Posterior cingulate gyrus (tissue), 11 donors: Measurements from ENCODE around the gene NR1D1.
A peak's percentile ranks its signal among the peaks of the same experiment; 100 is the strongest.

Source experiments
- DNase-seq, 10 donors: peaks; one replicate each; pipeline versions ENCODE4 v3.0.0 to v3.0.0-alpha.2; 2020 to 2021; ENCODE audit warnings: mixed read lengths in 3 of 10
- intact Hi-C: fragments of 100-400 bp; cut with DNase I; formaldehyde crosslinking; loops from one replicate; pipeline ENCODE4 v1.15.1; 2023

NR1D1 gene

DNA sequence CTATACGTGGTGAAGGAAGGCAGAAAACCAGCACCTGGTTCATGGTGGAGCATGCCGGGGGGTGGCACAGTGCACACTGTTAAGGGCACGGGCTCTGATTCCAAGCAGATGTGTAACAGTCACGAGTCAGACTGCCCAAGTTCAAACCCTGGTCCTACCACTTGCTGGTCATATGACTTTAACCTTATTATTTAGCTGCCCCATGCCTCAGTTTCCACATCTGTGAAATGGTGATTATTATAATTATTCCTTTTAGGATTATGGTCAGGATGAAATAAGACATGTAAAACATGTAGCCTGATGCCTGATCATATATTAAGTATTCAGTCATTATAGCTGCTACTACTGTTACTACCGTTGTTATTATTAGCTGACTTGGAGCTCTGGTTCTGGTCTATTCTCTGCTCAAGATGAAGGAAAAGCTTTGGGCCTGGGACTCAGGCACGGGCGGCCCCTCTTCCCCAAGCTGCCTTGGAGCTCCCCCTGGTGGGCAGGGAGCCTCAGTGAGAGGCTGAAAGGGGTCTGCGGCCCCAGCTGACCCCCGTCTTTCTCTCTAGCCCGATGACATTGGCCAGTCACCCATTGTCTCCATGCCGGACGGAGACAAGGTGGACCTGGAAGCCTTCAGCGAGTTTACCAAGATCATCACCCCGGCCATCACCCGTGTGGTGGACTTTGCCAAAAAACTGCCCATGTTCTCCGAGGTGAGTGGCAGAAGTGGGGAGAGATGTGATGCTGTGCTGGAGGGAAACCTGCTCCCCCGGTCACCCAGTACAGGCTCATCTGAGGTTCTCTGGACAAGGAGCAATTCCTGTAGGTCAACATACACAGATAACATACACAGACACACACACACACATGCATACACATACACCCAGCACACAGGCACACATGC lies 14.0 kb downstream of the NR1D1 start:
- intact Hi-C loops: no loop called here
- peak in 1 of 10 donors; percentile 56 for DNase-seq

DNA sequence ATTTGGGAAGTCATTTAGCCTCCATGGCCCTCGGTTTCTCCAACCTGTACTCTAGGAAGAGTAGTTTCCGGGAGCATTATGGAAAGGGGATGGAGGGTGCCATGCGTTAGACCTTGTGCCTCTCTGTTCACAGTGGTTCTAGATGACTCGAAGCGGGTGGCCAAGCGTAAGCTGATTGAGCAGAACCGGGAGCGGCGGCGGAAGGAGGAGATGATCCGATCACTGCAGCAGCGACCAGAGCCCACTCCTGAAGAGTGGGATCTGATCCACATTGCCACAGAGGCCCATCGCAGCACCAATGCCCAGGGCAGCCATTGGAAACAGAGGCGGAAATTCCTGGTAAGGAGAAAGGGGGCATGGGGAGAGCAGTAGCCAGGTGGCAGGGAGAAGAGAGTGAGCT lies 15.9 kb downstream of the NR1D1 start:
- intact Hi-C loops: no loop called here
- no peak for DNase-seq

DNA sequence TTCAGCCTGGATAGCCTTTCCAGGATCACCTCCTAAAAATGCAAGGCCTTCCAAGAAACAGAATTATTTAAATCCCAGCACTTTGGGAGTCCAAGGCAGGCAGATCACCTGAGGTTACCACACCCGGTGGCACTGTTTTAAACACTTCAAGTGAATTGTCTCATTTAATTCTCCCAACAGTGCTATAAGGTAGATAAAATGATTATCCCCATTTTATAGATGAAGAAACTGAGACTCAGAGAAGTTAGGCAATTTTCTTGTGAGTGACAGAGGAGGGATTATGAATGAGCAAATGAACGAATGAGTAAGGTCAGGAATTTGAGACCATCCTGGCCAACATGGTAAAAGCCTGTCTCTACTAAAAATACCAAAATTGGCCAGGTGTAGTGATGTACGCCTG lies 20.8 kb downstream of the NR1D1 start:
- intact Hi-C loops: no loop called here

DNA sequence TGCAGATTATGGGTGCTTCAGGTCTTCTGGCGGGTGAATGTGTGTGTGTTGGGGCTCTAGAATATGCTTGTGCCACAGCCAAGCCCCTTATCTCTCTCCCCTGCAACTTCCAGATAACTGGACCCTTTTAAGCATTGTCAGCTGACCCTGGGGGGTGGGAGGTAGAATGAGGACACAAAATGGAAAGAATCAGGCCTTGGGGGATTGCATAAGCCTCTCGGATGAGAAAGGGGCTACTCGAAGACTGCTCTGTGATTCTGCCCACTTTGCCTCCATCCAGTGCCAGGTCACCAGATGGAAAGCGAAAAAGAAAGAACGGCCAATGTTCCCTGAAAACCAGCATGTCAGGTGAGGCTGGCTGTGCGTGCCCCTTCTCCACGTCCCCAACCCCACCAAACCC lies 23.8 kb downstream of the NR1D1 start:
- no peak for DNase-seq
- intact Hi-C loops: no loop called here

More for the DNA sequence above, 20.8 kb downstream of the NR1D1 start:
- DNase-seq: no peak

DNA sequence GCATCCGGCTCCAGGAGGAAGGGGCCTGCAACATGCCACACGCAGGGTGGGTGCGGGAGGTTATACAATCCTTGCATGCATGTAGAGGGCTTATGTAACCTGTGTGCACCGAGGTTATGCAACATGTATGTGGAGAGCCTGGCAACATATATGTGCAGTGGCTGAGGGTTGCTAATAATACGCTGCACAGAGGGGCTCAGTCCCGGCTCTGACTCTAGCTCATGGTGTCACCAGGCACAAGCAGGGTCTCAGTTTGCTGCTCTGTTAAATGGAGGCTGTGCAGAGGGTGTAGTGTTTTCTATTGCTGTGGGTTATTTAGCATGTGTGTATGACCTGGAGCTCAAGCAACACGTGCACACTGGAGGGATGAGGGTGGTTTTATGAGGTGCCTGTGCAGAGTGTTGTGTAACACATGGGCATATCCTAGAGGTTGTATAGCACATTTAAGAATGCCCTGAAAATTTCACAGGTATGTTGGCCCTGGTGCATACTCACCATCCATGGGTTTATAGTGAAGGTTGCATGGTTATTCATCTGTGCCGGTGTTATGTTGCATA lies 24.4 kb downstream of the NR1D1 start:
- DNase-seq: peak in 1 of 10 donors; percentile 66
- intact Hi-C loops: loop anchor here (1.0 kb wide), 1 partner anchor 14 kb away; the partner anchor contains the start of gene THRA

DNA sequence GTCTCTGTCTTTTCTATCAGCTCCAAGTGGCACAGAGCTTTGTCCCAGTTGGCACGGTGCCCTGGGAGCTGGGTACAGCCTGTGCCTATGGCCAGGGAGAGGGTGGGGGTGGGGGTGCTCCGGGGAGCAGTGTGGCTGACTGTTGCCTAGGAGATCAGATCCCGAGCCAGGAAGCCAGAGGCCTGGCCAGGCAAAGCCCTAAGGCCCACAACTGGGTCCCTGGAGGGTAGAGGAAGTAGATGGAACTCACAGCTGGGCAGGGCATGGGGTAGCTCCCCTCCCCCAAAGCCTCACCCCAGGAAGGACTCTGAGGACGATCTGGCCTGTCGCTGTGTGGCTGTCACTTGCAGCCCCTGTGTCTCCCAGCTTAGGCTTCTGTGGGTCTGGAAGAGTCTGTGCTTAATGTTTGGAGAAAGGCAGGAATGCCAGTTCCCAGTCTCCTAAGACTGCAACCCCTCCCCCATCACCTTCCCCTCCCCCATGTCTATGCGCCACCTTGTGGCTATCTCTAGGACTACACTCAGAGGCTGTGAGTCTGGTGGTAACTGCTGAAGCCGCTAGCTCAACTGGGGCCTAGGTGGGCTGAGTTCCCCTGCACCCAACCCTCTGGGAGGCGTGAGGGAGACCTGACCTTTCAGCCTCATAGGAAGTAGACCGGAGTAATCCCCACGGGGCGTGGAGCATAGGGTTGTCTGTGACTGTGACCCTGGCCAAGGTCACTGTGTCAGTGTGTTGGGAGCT lies 25.0 kb downstream of the NR1D1 start:
- intact Hi-C loops: loop anchor here (1.0 kb wide), 1 partner anchor 13 kb away; the partner anchor contains the start of gene THRA
- DNase-seq: peak in 8 of 10 donors; percentile 74 to 96 (median 86)

DNA sequence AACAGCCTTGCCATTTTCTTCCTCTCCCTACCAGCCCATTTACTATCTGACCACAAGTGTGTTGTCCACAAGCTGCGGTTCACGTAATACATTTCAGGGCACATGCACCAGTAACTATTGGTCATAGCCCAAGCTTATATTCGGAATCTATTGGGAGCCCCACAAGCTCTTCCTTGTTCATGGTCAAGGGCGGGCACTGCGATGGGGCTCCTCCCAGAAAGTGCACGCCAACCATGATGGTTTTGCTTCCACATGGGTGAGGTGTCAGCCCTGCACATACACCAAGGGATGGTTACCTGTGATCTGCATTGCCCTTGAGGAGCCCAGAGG lies 25.6 kb downstream of the NR1D1 start:
- intact Hi-C loops: loop anchor here (1.0 kb wide), 1 partner anchor 13 kb away; the partner anchor contains the start of gene THRA
- DNase-seq: no peak

DNA sequence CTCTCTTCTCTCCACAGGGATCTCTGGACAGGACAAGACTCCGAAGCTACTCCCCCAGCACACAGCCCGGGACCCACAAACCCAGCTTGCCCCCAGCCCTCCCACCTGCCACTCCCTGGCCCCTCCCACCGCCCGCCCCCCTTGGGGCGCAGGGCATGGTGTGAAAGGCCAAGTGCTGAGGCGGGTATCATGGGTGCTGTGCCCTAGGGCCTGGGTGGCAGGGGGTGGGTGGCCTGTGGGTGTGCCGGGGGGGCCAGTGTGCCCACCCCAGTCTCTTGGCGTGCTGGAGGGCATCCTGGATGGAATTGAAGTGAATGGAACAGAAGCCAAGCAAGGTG lies 26.2 kb downstream of the NR1D1 start:
- no peak for DNase-seq
- intact Hi-C loops: no loop called here

DNA sequence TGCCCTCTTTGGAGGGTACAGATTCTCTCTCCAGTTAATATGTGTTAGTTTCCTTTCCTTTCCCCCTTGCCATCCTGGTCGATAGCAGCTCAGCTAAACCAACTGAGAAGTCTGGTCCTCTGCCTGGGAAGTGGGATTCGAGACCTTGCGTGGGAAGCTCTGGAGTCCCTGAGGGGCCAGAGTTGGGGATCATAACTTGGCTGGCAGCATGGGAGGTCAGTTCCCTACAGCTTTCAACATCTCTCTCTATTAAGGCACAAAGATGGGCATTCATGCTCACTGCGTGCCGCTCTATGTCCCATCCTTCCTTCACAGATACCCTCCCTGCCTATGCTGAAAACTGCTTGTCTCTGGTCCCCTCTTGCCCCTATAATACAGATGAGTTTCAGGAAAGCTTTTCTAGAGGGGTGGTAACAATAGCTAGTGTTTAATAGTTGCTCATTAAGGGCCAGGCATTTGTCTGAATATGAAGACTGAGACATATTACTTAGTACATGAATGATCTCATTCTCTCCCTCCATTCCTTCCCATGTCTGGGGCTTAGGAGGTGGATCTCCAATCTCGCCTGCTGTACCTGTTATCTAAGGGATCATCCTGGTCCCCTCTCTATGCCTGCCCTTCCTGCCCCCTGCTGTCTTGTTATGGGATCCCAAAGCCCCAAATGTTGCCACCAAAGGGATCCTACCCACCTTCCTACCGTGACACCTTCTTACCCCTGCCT lies 26.8 kb downstream of the NR1D1 start:
- peak in 1 of 10 donors; percentile 12 for DNase-seq
- intact Hi-C loops: no loop called here

DNA sequence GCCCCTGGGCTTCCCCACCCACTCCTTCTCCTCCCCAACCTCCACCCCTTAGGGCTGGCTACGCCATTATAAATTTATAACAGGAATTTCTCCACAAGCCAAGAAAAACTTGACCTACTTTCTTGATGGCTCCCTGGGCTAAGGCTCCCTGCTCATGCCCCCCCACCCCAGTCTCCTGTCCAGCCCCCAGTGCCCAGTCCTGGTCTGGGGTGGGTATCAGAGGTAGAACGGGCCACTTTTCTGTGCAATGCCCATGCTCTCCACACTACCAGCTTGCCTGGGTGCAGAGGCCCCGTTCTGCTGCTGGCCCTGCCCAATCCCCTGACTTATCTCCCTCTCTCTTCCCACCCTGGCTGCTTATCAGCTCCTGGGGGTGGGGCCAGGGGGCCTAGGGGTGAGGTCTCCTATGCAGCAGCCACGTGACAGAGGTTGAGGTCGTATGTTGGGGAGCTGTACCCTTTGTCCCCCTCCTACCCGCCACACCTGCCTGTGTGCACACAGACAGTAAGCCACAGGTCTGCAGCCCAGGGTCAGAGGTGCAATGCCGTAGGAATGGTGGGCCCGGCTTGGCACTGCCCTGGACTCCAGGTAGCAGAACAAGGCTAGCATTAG lies 27.5 kb downstream of the NR1D1 start:
- intact Hi-C loops: no loop called here
- peak in 1 of 10 donors; percentile 81 for DNase-seq

DNA sequence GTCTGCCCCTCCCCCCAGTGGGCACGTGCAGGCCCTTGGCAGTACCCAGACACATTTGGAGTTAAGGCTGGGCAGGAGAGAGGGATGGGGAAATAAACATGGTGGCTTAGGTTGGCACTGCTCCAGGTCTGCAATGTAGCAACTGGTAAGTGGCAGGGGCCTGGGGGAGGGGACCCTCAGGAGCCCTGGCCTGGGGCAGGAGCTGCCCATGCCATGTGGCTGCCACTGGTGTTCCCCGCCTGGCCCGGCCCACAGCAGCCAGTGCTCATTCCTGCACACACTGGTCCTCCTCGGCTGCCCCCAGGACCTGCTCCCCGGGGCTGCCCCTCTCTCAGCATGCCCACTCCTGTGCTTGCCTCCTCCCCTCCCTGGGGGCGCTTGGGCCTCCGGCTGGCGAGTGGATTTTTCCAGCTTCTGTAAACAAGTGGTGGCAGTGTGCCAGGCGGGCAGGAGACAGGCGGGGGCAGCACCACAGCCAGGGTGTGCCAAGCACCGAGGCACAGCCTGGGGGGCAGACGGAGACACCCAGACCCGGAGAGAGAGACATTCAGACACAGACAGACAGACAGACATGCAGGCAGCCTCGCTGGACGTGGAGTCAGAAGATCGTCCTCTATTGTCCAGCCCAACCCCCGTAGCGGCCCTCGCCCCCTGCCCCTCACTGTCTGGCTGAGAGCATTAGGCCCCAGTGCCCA lies 28.2 kb downstream of the NR1D1 start:
- peak; percentile 85 to 98 (median 92) for DNase-seq
- intact Hi-C loops: no loop called here

DNA sequence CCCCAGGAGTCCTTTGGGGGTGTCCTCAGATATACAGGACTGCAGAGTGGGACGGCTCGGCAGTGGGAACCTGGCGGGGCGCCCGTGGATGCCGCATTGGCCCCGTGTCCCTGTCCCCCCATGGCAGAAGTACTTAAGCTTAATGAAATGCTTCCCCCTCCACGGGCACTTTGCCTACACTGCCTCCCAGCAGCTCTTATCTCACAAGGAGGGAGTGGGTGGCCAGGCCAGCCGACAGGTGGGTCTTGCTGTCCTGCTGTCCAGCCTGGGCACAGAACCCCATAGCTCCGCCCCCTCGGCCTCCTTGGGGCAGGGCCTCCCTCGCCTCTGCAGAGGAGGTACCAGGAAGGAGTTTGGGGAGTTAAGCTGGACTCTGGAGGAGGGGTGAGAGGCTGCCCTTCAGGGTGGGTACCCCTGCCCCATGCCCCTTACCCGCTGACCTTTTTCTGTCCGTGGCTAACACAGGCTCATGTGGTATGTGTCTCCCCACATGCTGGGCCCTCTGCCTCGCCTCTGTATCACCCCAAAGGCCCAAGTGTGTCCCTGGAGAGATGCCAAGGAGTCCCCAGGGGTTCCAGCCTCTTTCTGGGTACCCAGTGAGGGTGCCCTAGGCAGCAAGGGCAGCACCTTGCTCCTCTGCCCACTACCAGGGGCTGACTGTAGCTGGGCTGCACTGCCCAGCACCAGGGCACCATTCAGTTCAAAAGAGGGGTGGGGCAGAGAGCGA lies 28.9 kb downstream of the NR1D1 start:
- intact Hi-C loops: no loop called here
- DNase-seq: peak in 5 of 10 donors; percentile 65 to 95 (median 71)

DNA sequence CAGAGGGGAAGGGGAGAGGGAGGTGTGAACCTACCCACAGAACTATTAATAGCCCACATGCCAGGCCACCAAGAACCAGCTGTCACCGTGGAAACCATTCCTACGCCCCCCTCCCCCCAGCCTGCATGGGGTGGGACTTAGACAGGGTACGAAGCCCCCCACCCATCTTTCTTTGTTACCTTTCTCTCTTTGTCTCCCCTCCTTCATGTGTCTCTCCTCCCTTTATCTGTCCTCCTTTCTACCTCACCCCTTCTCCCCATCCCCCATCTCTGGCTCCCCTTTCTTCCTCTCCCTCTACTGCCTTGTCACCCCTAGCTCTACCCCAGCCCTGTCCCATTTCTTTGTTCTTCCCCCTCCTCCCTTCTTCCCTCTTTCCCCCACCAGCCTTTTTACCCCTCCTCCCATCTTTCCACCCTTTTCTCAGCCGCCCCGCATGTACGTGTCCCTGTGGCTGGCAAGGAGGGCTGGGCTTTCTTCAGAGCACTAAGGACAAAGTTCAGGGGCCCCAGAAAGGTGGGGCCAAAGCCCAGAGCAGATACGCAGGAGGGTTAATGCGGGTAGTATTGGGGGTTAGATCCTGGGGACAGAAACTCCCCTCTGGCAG lies 29.6 kb downstream of the NR1D1 start:
- intact Hi-C loops: no loop called here
- DNase-seq: no peak

DNA sequence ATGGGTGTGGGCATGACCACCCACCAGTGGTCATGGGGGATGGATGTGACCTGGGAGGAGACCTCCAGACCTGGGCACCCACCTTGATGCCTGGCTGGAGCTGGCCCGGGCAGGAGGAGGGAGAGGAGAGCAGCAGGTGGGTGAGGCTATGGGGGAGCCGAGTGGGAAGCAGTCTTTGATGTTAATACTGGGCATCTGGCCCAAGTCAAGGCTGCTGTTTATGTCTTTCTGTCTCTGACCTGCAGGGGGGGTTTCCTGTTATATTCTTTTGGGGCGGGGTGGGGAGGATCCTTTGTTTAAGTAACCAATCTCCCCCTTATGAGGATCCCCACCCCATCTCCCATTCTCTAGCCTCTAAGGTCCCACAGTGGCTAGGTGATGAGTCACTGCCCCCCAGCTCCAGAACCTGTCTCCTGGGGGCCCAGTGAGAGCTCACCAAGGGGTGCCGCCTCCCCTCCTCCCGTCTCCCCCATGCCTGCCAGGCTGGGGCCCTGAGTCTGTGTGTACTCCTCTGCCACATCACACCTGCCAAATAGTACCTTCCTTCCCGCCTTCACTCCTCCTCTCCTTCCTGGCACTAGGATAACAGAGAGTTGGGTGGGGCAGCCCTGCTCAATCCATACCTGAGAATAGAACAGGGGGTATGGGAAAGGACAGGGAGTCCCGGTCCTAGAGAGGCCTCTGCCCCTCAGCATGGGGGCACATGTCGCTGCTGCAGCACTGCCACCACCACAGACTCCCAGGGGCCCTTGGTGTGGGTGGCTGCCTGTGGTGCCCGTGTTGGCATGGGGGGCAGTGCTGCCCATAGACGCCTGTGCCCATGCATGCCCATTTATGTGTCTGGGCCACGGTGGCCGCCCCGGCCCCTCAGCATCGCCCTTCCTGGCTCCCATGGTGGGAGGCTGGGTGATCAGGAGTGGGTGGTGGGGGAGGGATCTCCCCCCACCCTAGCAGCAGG lies 30.4 kb downstream of the NR1D1 start:
- intact Hi-C loops: loop anchor here (2.0 kb wide), 1 partner anchor 39 kb away; no protein-coding TSS in a partner anchor
- DNase-seq: peak in 2 of 10 donors; percentile 88 to 91

DNA sequence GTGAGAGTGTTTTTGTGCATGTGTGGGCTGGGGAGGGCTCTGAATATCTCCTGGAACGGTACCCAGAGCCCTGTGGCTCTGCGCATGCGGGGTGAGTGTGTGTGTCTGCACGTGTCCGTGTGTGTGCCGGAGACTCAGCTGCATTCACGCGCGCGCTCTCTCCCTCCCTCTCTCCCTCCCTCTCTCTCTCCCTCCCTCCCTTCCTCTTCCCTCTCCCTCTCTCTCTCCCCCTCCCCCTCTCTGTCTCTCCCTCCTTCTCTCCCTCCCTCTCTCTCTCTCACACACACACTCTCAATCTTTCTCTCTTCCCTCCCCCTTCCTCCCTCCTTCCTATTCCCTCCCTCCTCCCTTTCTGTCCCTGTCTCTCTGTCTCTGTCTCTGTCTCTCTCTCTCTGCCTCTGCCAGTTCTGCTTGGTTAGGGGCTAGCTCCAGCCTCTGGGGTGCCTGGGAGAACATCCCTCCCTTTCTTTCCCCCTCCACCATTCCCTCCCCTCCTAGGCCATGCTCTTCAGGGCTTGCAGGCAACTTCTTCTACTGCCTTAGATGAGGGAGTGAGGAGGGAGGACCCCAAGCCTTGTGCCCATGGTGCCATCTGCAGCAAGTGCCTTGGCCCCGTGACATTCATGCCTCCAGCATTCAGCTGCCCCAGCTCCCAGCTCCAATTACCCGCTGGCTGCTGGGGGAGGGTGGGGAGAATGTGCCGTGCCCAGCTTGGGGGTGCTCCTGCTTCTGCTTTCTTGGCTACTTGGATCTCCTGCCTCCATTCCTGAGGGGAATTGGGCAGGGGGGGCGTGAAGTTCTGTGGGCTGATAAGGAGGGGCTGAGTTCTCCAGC lies 31.3 kb downstream of the NR1D1 start:
- peak; percentile 88 to 99 (median 92) for DNase-seq
- intact Hi-C loops: loop anchor here (2.0 kb wide), 1 partner anchor 40 kb away; no protein-coding TSS in a partner anchor

DNA sequence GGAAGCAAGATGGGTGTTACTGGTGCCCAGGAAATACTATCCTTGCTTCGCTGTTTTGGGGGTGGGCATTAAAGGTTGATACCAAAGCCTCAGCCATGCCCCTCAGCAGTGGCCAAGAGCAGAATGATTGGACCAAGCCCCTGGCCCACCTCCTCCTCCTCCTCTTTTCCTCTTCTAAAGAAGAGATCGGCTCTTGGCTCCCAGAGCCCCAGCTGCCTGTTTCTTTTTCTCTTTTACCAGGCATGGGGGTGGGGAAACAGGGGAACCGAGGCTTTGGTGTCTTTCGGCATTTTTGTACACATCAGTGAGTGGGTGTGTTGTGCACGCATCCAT lies 31.8 kb downstream of the NR1D1 start:
- DNase-seq: no peak
- intact Hi-C loops: loop anchor here (2.0 kb wide), 1 partner anchor 40 kb away; no protein-coding TSS in a partner anchor
